Limb (tissue), 2 donors: Measurements from ENCODE around the gene CPAMD8.

Experiments used
- DNase-seq, 2 donors: peaks; one replicate each; pipeline ENCODE4 v3.0.0-alpha.2; 2016; ENCODE audit errors: extremely low spot score in 2 of 2

Gene CPAMD8

DNA sequence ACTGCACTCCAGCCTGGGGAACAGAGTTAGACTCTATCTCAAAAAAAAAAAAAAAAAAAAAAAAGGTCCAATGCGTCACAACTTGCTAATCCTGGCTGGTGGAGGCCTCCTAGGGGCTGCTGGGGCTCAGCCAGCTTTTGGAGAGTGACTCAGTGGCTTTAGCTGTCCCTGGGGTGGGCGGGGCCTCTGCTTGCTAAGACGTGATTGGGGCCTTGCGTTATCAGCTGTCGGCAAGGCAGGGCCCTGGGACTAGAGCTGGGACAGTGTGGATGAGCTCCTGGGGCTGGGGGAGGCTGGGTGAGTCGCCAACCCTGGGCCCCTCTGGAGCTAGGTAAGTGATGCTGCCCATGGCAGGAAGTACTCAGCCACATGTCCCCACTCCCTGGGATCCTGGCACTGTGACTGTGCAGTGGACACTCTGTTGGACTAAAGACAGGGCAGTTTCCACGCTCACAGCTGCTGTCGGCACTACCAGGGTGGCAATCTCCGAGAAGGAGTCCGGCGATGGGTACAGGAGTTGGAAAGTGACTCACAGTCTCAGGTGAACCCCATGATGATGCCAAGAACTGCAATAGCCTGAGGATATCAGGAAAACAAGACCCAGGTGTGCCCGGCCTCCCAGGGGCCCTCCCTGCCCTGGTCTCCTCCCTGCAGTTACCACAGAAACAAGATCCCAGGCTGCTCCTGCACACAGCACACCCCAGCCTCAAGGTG lies 105.6 kb downstream of the CPAMD8 start:
- no peak for DNase-seq

DNA sequence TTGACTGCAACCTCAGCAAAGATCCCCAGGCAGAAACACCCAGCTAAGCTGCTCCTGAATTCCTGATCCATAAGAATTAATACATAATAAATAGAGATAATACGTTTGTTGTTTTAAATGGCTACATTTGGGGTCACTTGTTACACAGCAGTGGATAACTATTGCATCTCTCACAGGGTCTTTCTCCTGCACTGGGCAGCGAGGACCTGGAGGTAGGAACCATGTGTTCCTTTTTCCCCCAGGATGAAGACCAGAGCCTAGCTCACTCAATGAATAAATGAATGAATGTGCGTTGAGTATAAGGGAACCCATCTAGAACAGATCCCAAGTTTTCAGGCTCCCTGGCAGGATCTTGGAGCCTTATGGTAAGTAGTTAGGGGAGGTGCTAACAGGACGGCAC lies 107.1 kb downstream of the CPAMD8 start:
- no peak for DNase-seq

DNA sequence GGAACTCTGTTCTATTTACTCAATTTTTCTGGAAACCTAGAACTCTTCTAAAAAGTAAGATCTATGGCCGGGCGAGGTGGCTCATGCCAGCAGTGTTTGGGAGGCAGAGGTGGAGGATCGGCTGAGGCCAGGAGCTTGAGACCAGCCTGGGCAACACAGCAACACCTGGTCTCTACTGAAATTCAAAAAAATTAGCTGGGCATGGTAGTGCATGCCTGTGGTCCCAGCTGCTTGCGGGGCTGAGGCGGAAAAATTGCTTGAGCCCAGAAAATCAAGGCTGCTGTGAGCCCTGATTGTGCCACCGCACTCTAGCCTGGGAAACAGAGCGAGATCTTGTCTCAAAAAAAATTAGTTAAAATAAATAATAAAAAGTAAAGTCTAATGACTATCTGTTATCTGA lies 109.2 kb downstream of the CPAMD8 start:
- DNase-seq = no peak

DNA sequence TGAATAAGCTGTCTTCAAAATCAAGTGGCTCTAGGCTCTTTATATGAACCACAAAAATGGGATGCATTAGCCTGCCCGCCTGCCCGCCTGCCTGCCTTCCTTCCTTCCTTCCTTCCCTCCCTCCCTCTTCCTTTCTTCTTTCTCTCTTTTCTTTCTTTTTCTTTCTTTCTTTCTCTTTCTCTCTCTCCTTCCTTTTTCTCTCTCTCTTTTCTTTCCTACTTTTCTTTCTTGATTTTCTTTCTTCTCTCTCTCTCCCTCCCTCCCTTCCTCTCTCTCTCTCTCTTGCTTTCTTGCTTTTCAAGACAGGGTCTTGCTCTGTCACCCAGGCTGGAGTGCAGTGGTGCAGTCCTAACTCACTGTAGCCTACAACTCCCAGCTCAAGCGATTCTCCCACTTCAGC lies 110.9 kb downstream of the CPAMD8 start:
- no peak for DNase-seq

DNA sequence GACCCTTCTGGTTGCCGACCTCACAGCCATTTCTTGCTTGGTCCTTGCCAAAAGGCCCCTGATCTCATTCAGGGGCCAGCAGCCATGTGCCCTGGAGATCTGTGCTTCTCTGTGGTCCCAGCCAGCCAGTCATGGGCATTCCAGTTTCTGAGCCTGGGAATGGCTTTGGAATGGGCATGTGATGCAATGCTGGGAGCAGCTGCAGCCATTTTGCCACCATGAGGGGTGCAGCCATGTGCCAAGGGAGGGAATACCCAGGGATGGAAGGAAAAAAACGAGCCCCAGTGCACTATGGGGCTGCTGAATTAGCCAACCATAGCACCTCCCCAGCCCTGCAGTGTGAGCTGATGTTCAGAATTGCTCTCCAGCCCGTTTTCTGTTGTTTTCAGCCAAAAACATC lies 111.5 kb downstream of the CPAMD8 start:
- no peak for DNase-seq

DNA sequence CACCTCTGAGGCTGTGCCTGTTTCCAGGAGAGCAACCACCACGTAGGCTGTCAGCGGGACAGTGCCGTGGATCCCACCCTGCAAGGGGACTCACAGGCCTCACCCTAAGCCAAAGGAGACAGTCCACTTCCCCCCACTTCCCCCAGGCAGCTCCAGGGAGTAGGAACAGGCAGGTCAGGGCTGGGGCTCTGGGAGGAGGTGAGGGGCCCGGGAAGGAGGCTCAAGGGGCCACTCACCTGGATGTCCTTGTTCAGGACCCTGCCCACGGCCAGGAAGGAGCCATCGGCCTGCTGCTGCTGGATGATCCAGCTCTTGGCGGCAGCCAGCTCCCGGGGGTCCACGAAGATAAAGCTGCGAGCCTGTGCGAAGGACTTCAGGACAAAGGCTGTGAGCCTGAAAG lies 112.2 kb downstream of the CPAMD8 start:
- no peak for DNase-seq

DNA sequence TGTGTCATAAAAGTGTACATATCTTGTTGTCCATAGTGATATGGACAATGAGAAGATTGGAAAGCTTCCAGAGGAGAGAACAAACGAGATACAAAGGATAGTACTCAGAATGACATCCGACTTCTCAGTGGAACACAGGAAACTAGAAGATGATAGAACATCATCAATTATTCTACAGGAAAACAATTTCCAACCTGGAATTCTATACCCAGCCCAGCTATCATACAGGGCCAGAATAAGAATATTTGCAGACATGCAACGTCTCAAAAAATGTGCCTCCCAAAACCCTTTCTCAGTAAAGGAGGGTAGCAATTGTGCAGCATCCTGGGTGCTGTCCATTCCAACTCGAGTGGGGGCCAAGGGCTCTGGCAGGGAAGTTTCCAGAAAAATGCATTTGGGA lies 113.8 kb downstream of the CPAMD8 start:
- no peak for DNase-seq

DNA sequence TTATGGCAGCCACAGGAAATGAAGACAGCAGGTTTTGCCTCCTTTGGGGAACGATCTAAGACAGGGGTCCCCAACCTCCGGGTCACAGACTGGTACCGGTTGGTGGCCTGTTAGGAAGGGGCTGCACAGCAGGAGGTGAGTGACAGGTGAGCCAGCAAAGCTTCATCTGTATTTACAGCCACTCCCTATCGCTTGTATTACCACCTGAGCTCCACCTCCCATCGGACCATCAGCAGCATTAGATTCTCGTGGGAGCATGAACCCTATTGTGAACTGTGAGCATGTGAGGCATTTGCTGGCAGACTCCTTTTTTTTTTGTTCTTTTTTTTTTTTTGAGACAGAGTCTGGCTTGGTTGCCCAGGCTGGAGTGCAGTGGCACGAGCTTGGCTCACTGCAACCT lies 115.6 kb downstream of the CPAMD8 start:
- DNase-seq = no peak

DNA sequence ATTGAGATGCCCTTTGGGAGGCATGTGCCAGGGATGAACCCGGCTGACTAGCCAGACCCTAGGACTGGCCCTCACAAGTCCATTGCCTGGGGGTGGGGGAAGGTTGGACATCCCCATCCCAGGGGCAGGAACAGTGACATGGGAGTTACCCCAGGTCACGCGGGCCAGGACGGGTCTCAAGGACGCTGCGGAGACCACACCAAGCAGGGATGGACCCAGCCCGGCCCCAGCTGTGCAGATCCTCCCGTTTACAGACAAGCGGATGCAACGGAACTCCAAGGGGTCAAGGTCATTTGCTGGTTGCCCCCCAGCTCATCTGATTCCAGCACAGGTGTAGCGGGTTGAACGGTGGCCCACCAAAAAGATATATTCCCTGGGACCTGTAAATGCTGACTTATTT lies 117.9 kb downstream of the CPAMD8 start:
- DNase-seq = no peak

DNA sequence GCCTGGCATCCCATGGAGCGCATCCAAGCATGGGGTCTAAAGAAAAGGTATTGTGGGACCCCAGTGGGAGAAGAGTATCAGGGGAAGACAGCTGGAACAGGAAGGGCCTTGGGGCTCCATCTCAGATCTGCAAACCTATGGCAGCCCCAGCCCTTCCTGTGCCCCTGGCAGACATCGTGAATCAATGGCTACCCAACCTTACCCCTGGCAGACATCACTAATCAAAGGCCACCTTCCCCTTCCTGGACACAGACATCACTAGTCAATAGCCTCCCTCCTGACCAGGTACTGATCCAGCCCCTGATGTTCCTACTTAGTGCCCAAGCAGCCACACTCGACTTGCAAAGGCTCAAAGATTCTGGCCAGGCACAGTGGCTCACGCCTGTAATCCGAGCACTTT lies 122.0 kb downstream of the CPAMD8 start:
- no peak for DNase-seq

DNA sequence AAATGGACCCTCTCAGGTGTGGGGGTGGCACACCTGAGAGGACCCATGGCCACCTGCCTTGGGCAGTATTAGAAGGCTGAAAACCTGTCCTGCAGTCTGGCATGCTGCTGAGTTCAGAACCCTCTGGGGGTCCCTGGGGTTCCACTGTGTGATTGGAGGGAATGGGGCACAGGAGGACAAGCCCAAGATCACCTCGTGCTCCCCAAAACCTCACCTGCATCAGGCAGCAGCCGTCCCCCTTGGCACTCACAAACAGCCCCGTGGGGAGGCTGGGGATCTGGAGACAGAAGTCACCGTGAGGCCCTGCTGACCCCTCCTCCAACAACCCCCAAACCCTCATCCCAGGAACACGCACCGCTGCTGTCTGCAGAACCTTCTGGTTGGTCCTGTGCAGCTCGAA lies 123.3 kb downstream of the CPAMD8 start:
- DNase-seq = no peak

DNA sequence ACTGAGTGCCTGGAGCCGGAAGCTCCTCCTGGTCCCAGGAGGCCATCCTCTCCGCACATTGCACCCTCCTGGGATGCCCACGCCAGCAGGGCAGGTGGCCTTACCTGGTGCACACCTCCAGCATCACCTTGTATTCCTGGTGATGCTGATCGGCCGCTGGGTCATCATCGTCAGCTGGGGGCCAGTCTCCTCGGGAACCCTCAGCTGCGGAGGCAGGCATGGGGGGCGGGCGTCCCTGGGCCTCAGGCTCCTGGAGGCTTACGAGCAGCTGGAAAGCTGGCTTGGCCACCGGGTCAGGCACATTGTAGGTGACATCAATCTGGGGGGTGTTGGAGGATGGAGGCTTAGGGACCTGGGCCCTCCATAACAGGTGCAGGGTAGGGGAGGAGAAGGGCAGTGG lies 124.1 kb downstream of the CPAMD8 start:
- DNase-seq = no peak

DNA sequence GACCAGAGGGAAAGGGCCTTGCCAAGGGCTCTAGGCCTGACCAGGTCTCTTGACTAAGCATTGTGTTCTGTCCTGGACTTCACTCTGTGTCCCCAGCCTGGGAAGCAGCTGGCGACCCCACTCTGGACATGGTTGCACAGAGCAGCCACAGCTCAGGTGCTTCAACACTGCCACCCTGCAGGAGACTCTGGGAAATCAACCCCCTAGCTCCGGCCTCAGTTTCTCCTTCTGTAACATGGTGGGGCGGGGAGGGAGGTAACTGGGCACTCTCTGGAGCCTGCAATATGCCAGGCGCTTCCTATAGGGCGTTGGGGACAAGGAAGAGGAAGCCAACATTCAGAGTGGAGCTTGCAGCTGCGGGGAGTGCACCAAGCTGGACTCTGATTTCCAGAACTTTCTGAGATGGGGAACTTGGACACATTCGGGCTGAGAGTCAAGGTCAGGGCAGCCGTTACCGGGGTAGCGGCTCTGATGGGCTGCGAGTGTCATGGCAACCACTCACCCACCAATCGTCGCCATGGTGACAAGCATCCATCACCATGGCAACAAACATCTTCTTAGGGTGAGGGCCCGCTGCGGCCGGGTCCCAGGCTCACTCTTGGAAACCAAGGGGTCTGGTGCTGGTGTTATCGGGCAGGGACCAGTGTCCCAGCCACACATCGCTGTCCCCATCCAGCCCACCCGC lies 125.0 kb downstream of the CPAMD8 start:
- no peak for DNase-seq

DNA sequence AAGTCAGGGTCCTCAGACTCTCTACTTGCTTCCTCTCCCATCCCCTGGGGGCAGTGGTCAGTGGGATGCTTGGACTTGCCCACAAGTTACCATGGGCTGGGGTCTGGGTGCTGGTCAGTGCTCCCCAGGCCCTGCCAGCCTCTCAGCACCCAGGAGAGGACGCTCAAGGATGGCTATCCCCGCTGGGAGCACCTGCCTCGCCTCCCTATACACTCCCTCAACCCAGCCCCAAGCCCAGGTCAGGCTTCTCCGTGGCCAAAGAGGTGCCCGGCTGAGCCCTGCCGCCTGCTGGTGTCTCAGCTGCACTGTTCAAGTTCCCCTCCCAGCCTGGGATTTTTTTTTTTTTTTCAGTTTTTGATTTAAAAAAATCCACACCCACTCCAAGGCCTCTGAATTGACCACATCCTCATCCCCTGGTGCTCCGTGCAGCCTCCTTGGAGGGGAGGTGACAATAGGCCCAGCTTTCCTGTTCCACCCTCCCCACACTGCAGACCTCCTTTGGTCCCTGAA lies 127.0 kb downstream of the CPAMD8 start:
- DNase-seq = no peak

DNA sequence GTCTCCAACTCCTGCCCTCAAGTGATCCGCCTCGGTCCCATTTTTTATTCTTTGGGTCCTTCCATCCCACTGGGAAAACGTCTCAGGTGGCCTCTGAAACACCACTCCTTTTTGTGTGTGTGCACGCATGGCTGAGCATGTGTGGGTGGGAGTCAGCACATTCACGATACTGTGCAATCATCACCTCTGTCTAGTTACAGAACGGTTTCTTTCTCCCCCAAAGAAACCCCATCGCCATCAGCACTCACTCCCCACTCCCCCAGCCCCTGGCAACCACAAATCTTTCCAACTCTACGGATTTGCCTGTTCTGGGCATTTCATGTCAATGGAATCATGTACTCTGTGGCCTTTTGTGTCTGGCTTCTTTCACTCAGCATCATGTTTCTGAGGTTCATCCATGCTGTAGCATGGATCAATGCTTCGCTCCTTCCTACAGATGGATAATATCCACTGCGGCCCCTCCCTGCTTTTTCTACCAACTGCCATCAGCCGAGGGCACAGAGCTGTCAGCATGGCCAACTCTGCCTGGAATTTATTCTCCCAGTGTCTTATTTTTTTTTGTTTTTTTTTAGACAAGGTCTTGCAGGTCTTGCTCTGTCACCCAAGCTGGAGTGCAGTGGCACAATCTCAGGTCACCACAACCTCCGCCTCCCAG lies 128.1 kb downstream of the CPAMD8 start:
- DNase-seq = no peak

DNA sequence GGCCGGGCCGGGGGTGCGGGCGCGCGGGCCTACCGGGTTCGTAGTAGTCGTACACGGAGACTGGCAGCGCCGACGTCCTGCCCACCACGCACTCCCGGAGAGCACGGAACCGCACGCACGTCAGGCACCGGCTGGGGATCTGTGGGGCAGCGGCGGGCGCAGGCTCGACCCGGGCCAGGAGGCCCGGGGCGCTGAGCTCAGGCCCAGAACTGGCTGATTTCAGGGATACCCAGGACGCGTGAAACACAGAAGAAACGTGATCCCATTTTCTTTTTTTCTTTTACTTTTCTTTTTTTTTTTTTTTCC lies 128.8 kb downstream of the CPAMD8 start:
- DNase-seq = peak in 1 of 2 donors; percentile 9

DNA sequence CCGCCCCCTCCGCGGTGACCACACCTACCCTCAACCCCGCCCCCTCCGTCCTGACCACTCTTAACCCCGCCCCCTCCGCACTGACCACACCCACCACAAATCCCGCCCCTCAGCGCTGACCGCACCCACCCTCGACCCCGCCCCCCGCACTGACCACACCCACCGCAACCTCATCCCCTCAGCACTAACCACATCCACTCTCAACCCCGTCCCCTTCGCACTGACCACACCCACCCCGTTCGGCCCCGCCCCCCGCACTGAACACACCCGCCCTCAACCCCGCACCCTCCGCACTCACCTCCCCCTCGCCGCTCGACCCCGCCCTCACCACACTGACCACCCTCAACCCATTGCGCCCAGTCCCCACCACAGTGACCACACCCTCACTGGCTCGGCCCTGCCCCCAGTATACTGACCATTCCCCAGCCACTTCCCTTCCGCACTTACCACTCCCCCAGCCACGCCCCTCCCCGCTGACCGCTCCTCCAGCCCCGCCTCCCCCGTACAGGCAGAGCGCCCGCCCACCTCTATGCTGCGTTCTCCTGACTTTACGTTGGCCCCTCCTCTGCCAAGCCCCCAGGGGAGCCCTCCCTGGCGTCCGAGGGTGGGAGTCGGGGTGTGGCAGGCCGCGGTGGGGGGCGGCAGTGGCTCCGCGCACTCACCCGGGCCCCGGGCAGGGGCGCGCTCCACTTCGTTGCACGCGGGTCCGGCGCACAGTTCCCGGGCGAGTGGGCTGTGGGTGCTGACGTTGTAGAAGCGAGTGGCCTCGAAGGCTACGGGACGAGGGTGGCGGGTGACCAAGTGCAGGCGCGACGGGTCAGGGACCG lies 129.4 kb downstream of the CPAMD8 start:
- DNase-seq = peak; percentile 80 to 93

DNA sequence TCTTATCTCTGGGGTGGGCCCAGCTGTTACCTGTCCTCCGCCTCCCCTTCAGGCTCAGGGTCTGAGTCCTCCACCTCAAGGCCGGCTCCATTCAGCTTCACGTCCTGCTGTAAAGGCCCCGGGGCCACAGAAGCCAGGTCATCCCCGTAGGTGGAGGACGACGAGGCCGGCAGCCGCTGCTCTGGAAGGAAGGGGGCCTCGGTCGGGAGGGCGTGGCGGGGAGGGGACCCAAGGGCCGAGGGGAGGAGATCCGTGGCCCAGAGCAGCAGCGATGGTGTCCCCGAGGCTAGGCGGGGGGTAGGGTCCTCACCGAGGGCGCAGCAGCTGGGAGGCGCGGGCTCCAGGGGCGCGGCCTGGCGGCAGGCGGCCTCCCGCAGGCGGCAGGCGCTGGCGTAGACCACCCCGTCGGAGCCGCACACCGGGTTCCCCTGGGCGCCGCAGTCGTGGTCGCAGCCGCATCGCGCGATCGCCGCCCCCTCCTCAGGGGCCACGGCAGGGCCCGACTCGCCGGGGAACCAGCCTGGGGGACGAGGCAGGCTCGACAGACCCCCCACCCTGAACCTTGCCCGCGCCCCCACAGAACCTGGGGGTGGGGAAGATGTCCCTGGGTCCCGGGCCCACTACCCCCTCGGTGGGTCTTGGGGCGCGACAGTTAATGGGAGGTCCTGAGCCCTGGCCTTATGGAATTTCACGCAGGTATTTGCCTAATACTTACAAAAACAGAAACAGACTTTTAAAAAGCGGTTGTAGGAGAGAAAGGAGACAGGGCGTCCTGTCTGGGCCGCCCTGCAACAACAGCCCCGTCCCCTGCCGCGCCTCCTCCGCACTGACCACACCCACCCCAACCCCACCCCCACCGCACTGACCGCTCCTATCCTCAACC lies 130.2 kb downstream of the CPAMD8 start:
- peak in 1 of 2 donors; percentile 60 for DNase-seq

DNA sequence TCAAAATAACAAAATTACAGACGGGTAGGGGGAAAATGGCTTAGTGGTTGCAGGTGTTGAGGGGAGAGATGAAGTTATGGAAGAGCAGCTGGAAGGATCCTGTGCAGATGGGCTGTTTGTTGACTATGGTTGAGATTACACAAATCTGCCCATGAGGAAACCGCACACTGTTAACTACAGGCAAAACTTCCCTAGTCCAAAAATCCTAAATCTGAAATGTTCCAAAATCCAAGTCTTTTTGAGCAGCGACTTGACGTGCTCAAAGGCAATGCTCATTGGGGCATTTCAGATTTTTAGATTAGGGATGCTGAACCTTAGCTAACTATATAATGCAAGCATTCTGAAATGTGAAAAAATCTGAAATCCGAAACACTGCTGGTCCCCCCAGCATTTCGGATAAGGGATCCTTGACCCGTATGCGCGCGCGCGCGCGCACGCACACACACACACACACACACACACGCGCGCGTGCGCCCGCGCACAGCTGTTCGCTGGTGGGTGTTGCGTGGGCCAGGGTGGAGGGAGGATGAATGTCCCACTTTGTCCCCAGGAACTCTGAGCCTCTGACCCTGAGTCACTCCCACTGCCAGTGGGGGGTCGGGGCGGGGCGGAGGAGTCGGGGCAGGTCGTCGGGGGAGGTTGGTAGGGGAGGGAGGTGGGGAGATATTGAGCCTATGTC lies 131.0 kb downstream of the CPAMD8 start:
- DNase-seq = peak in 1 of 2 donors; percentile 64

DNA sequence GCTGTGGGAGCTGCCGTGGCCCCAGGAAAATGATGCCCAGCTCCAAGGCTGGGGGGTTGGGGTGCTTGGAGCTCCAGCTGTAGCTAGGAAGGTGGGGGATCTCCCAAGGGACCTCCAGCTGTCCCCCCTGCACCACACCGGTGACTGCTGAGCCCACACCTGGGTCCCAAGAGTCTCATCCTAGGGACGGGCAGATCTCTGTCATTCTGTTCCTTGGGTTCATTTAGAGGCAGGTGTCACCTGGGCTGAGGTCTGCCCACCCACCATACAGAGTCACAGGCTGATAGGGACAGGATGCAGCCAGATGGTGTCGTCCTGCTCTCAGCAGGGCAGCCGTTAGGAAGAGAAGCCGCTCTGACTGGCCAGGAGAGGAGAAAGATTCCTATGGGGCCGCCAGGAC lies 132.5 kb downstream of the CPAMD8 start:
- no peak for DNase-seq

DNA sequence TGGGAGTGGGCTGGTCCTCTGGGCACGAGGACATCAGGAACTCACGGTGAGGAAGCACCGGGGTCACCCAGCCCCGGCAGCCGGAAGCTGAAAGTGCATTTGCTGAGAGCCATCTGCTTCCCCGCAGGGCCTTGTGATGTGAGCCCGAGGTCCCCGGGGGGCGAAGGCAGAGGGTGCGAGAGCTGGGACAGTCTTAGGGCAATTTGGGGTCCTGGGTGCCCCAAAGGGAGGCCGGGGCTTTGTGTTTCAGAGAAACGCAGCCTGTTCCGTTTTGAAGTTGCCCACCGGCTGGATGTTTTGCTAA lies 133.0 kb downstream of the CPAMD8 start:
- no peak for DNase-seq
